ENCODE results near the gene KCTD11.

Gene KCTD11

DNA sequence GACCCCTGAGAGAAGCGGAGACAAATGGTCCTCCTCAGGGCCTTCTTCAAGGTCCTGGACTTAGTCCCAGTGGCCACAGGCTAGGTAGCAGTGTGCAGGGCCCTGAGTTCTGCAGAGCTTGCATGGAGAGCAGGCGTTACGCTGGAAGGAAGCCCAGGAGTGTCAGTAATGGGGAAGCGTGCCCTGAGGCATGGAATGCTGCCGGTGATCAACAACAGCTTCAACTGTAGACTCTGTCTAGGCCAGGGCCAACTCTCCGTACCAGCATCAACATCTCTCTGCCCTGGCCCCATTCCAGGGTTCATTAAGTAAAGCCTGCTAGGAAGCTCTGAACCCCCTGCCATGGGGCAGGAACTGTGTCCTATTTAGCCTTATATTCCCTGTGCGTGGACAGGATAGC is 28.4 kb downstream of the KCTD11 start:
- DNase-seq = peak; percentile 25

DNA sequence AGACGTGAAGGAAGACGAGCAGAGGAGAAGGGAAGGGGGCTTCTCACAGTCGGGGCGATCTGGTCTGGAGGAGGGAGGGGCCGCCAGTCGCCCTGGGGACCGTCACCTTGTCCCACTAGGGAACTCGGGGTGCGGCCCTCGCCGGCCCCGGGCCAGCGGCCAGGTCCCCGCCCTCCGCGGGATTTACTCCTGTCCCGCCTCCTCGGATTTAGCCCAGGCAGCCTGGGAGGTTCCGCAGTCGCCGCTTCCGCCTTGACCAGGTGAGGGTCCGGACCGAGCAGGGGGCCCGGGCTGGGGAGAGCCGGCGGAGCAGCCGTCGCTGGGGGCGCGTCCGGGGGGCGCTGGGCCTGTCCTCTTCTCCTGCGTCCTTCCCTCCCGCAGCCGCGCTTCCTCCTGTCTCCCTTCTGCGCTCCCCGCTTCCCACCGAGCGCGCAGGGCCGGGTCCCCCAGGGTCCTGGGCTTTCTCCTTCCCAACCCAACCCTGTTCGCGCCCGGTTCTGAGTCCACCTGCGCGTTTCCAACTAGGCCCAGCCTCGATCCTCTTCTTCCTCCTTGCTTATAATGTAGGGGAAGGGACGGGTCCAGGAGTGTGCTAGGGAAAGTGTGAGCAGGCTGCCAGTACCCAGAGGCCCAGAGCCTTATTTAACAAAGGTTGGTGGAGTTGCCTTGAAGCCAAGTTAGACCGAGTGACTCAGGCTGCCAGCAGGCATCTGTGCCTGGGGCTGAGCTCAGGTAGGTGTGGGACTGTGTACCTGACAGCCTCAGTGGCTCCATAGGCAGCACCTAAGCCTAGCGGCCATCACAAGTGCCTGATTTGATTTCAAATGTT is 29.1 kb downstream of the KCTD11 start, which contains the start of gene TNK1:
TSS of gene TNK1 (plus strand) at position 235 of the 829 bp plus-strand sequence. CDS start 1,838 bp downstream, outside the sequence.
- DNase-seq = no peak

DNA sequence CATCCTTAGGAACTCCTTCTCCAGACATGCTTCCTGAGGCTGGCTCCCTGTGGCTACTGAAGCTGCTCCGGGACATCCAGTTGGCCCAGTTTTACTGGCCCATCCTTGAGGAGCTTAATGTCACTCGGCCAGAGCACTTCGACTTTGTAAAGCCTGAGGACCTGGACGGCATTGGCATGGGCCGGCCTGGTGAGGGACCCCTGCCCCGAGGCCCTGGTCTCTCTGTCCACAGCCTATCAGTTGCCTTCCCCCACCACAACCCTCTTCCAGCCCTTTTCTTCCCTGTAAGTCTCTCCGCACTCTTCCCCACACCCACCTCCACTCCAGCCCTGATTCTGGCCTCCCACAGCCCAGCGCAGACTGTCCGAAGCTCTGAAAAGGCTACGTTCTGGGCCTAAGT is 30.9 kb downstream of the KCTD11 start:
- DNase-seq = no peak

DNA sequence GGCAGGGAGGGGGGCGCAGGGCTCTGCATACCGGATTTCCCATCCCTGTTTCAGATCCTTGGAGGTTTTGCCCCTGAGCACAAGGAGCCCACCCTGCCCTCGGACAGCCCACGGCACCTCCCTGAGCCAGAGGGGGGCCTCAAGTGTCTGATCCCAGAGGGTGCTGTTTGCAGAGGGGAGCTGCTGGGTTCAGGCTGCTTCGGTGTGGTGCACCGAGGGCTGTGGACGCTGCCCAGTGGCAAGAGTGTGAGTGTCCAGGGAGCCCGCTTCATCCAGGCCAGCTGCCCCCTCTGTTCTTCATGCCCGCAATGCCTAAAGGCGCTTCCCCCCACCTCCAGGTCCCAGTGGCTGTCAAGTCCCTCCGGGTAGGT is 31.4 kb downstream of the KCTD11 start:
- DNase-seq = no peak

DNA sequence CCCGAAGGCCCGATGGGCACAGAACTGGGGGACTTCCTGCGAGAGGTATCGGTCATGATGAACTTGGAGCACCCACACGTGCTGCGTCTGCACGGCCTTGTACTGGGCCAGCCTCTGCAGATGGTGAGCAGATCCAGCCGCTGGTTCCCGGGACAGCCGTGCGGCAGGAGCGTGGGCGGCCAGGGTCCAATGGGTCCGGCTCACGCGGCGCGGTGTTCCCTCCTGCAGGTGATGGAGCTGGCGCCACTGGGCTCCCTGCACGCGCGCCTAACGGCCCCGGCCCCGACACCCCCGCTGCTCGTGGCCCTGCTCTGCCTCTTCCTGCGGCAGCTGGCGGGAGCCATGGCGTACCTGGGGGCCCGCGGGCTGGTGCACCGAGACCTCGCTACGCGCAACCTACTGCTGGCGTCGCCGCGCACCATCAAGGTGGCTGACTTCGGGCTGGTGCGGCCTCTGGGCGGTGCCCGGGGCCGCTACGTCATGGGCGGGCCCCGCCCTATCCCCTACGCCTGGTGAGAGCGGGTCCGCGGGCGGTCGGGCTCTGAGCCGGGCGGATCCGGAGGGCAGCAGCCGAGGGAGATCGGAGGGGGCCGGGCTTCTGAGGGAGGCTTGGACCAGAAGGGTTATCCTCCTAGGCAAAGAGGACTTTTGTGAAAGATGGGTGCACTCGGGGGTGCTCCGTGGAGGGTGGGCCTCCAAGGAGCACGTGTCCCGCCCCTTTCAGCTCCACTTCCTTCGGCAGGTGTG is 32.0 kb downstream of the KCTD11 start:
- peak; percentile 26 for DNase-seq

DNA sequence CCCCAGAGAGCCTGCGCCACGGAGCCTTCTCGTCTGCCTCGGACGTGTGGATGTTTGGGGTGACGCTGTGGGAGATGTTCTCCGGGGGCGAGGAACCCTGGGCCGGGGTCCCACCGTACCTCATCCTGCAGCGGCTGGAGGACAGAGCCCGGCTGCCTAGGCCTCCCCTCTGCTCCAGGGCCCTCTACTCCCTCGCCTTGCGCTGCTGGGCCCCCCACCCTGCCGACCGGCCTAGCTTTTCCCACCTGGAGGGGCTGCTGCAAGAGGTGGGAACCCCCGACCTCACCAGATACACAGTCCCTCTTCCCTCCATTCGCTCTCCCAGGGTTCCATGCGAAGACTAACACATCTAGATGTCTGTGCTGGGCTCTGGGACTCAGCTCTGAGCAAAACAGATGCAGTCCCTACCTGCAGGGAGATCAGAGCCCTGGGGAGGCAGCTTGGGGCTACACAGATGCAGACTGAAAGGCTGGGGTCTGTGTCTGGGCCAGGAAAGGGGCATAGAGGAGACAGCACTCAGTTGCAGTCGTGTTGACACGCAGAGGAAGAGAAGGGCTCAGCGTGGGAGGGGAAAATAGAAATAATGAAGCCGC is 32.6 kb downstream of the KCTD11 start:
- no peak for DNase-seq

DNA sequence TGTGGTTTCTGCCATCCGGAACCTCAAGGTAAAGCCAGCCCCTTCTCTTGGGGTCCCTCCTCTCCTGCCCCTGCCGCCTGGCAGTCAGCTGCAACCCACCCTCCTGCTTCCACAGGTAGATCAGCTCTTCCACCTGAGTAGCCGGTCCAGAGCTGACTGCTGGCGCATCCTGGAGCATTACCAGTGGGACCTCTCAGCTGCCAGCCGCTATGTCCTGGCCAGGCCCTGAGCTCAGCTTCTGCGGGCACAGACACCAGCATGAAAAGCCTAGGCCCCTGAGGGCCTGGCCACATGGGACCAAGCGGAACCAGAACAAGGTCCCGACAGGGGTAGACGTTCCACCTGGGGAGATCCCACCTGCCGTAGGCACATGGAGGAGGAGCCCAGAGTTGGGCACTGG is 36.9 kb downstream of the KCTD11 start:
- DNase-seq = no peak

DNA sequence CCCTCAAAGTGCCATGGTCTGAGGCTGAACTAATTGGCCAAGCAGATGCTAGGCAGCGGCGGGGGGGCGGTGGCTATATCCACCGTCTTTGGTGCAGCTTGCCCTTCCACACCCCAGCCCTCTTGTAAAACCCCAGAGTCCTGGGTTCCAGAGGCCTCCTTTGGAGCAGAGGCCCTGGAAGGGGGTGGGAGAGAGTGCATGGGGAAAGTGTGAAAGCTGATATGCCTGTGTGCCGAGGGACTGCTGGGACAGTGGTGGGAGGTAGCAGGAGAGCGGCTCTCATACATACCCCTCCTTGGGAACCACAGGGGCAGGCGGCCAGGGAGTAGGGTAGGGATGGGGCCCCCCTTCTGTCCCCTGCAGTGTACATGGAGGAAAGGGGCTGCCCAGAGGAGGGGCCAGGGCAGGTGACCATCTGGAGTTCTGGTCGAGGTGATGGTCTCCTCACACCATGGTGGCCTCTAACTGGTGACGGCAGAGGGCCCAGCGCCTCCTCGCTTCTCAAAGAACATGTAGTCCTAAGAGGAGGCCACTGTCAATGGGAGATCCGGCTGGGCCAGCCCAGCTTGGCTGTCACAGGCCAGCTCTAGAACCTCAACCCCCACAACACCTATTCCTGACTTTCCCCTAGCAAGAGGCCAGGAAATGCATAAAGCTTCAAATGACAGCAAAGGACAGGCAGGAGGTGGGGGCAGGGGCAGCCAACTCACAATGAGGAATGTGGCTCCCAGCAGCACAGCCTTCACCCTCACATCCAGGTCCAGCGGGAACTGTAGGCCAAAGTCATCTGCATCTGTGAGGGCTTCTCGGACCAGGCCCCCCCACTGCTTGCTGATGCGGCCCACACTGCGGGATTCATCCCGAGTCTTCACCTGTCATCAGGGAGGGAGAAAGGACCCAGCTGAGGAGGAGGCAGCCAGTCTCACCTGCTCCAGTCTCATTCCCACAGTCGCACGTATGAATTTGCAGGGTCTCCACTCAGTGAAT is 38.3 kb downstream of the KCTD11 start:
- DNase-seq = no peak

DNA sequence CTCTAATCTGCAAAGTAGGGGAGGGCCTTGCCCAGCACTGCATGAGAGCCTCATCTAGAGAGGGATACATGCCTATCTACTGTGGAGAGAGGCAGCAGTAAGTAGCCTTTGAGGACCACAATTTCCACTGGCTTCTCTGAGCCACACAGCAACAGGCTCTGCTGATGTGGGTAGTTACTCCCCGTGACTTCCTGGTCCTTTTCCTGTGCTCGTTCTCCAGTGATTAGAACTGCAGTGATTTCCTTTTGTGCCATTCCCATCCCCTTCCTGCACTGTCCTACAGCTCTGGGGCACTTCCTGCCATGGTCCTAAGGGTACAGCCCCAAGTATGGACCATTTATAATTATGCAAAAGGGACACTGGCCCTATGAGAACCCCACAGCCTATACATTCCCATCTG is 39.3 kb downstream of the KCTD11 start:
- DNase-seq = no peak

DNA sequence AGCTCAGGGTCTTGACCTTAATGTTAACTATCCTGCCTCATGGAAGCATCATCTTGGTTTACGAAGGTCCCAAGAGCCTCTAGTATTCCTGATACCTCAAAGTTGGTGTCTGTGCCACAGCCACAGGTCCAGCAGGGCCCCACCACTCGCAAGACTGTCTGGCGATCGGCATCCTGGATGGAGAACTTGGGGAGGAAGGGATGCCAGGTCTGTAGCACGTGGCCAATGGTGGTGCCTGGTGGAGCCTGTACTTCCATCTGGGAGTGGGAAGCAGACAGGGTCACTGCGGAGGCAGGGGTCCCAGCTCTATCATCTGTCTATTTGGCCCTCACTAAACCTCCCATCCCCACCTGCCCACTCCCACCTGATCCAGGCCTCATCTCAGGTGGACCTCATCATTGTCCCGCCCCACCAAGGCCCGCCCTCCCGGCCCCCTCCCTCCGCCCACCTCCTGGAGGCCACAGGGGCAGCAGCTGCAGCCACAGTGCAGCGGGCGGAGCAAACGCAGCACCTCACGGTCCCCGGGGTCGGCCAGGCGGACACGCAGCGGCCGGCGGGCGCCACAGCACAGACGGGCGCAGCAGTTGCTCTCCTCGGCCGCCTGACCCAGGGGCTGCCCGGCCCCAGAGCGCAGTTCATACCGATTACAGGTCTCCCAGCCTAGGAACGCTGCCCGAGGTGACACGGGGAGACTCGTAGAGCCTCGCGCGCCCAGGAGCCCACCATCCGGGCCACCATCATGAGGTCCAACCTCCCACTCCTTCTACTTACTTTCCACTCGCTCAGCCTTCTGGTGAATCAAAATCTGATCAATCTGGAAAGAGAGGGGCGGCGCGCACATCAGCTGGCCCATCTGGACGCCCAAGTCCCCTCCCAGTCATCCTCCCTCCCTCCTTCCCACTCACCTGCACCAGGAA is 41.0 kb downstream of the KCTD11 start:
- no peak for DNase-seq

DNA sequence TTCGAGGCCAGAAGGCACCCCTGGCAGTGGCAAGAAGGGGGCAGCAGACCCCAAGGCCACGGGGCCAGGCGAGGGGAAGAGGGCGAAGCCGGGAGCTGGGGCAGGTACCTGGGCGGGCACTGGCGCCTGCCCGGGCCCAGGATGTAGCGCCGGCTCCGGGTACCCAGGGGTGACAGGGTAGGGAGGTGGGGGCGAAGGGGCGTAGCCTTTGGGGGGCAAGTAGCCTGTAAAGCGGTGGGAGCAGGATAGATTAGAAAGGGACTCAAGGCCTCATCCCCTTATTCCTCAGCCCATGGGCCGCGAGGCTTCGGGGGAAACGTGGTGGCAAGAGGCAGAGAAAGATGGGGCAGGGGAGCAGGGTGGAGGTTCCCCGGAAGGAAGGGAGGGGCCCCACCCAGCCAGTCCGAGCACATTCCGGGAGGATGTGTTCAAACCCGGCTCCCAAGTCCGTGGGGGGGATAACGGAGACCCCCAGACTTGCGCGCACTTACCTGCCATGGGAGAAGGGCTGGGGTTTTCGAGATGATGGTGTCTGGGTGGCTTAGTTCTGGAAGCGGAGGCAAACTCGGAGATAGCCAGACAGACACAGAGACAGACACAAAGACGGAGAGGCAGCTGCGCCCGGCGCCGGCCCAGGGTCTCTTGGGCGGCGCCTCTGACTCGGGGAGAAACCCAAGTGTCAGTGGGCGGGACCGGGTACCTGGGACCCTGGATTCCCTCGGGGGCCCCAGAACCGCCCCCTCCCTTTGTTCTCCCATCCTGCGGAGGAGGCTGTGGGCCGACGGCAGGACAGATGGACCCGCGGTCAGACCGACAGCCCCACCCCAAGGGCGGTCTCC is 41.9 kb downstream of the KCTD11 start:
- peak; percentile 10 for DNase-seq

DNA sequence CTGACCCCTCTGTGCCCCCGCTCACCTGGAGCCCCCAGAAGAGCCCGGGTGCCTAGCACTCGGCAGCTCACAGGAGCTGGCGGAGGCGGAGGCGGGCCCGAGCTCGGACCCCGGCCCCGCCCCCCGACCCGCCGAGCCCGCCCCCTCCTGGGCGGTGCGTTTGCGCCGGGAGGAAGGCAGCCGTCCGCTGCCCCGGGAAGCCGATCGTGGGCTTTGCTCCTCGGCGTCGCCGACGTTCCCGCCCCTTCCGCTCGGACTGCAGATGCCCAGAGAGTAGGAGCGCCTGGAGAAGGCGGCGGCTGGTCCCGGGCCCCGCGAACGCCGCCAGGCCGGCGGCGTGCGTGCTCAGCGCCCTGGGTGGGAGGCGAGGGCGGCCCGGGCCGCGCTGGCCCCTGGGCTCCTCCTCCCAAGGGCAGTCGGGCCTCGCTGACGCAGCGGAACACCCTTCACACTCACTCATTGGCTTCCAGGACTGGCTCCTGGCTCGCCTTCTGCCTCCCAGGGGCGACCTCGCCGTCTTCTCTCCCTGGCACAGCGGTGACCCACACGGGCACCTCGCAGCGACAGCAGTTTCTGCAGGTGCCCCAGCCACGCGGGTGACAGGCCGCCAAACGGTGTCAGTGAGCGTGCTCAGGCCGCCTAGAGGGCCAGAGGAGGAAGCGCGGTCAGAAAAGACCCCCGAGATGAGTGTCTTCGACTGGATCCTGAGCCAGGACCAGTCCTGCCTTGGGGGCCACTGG is 42.7 kb downstream of the KCTD11 start, which contains the start of gene PLSCR3:
TSS of gene PLSCR3 (minus strand) at position 74 of the 740 bp plus-strand sequence. CDS start 415 bp downstream, outside the sequence.
- peak; percentile 81 for DNase-seq

DNA sequence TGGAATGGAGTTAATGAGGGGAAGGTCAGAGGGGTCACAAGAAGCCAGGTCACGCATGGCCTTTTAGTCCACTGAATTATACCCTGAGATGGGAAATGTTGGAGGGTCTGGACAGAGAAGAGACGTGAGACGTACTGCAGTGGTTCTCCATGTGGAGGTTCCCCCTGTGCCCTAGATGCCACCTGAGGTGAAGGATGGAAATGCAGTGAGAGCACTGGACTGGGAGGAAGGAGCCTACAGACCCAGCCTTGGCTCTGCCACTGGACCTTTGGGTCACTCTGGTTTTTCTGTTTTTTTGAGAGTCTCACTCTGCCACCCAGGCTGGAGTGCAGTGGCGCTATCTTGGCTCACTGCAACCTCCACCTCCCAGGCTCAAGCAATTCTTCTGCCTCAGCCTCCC is 44.2 kb downstream of the KCTD11 start:
- DNase-seq = no peak

DNA sequence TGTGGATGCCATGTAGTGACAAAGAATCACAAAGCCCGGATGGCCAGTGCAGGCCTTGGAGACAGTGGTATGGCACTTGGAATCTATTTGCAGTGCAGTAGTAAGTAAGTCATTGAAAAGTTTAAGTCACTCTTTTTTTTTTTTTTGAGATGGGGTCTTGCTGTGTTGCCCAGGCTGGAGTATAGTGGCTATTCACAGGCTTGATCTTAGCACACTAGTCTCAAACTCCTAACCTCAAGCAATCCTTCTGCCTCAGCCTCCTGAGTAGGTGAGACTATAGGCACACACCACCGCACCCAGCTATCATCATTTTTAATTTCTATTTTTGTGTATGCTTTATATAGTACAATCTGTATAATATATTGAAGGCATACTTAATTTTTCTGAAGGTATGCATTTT is 46.6 kb downstream of the KCTD11 start:
- DNase-seq = no peak

DNA sequence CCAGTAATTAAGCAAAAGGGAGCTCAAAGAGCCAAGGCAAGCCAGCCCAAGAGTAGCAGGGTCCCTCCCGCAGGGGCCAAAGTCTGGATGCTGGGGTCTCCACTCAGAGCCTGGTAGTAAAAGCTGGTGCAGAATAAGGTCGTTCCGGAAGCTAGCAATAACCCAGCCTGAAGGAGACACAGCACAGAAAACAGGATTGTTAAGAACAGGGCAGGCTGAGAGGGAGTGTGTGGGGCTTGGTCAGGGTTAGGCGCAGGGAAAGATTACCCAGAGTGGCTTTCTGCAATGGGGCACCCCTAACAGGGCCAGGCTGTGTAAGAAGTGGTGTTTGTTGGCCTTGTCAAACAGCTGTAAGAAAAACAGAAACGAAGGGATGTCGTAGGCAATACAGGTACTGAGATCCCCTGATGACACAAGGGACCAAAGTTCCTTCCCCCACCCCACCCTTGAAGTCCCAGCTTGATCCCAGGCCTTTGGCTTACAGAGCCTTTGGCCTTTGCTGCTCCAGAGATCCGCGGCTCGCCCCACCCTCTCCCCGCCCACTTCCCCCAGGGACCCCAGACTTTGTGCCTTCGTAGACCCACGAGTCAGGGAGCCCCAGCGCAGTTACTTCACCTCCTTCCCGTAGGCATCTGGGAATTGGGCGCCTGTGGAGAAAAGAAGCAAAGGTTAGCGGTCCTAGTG is 51.2 kb downstream of the KCTD11 start:
- DNase-seq = no peak

DNA sequence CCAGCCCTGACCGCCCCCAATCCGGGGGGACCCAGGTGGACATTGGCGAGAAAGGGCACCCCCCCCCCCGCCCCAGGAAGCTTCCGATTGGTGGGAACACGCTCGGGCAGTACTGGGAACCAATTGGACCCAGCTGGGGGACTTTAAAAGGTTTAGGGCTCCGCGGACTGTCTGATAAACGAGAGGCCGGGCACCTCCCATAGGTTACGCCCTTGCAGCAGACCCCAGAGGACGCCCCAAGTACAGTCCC is 51.7 kb downstream of the KCTD11 start:
- DNase-seq = no peak

DNA sequence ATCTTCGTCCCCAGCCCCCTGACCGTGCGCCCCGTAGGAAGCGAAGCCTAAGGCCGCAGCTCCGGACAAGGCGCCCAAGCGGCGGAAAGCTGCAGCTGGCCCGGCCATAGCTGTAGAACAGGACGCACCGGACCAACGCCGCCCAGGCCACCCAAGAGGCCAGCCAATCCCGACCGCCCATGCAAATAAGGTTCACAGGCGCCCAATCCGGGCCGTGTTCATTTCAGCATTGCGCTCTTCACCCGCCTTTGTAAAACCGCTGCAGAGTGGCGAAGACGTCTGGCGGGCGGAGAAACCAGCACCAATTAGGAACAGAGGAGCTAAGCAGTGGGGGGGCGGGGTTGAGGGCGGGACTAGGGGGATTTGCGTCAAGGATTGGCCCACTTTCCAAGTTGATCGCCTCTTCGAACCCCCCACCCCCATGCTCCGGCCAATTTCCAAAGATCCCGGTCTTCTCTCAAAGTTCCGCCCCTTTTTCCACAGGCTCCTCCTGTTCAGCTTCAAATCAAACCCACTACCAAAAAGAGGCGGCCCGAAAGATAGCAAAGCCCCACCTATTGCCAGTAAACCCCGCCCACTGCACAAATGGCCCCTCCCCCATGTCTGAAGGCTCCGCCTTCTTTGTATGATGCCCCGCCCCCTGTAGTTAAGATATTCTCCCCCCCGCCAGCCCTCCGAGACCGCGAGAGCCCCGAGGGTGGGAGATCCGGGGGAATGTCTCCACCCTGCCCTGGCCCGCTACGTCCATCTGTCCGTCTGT is 52.2 kb downstream of the KCTD11 start, which contains the start of gene TMEM256:
TSS of gene TMEM256 (minus strand) at position 121 of the 760 bp plus-strand sequence. CDS start at position 108, 13 bp downstream.
- DNase-seq = peak; percentile 100

All from fibroblast of skin of right quadriceps (primary cell).